NCI-H1092 (cell line): ENCODE results near the gene CRIM1.

Source experiments
- DNase-seq: peaks from one replicate; lab custom pipeline; 2025; lab: John Stamatoyannopoulos, UW

Gene CRIM1

DNA sequence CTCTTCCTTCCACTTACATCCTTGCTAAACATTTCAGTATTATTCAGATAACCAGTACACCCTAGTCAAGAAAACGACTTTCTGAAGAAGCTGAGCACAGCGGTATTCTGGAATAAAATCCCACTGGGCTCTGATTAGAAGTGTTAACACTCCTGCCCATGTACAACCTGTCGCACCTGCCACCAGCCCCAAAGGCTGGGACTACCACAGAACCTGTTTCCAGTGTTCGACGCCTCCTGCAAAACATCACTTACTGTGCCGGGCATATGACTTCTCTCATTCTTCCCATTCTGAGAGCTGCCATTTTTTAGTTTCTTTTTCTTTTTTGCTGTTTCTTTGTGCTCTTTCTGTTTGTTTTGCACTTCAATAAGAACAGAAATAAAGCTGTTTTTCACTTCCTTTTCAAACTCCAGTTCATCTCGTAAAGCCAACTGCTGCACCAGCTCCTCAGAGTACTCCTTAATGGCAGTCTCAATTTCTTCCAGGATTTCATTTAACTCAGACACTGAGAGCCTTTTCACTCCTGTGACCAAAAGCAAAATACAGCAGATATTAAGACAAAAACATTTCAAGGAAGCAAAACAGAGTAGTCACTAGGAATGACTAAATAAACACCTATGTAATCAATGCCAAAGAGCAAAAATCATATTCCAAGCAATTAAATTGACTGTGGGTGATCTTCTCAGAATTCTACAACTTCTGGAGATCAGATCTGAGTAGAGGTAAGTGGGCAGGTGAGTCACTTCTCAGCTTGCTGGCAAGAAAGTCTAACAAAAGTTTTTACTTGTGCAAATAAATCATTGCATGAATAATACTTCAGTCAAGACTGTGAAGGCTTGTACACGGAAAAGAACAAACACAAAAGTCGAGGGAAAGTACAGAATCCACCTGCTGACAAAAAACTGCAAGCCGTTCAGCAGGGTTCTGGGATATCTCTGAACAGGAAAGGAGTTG, 223.0 kb downstream of the CRIM1 start:
- DNase-seq, result no peak

DNA sequence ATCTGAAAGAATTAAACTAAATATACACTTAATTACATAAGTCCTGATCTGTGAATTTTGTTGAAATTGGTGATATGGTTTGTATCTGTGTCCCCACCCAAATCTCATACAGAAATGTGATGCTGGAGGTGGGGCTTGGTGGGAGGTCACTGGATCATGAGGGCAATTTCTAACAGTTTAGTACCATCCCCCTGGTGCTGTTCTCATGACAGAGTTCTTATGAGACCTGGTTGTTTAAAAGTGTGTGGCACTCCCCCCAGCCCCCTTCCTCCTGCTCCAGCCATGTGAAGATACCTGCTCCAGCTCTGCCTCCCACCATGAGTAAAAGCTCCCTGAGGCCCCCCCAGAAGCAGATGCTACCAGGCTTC, 223.7 kb downstream of the CRIM1 start:
- DNase-seq, result no peak

DNA sequence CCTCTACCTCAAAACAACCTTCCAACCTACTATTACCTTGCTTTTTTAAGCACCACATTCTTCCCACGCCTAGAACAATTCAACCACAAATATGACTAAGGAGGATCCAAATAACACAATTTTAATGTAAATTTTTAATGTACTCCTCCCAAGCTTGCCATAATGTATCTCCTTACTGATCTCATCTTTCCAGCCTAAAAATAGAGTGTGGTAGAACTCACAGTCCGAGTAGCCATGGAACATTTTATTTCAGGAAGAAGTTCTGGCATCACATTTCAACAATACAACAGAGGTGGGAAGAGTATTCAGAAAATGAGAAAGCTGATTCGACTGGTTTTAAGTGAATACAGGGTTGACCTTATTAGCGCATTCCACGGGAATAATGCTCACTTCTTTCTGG, 227.0 kb downstream of the CRIM1 start:
- no peak for DNase-seq

DNA sequence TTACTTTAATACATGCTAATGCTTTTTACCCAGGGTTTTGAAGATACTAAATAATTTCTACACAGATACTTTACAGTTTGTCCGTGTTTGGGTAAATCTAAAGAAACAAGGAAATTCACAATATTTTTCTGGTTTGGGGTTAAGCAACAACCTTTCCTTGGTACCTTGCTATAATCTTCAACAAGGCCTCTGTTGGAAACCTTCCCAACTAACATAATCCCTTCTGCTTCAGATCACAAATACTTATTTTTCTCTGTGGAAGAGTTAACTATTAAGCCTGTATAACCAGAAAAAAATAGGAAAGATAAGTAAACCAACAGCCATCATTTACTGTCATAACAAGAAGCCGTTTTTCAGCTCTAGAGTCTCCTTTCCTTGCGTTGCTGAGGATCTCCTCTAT, 227.4 kb downstream of the CRIM1 start:
- no peak for DNase-seq

DNA sequence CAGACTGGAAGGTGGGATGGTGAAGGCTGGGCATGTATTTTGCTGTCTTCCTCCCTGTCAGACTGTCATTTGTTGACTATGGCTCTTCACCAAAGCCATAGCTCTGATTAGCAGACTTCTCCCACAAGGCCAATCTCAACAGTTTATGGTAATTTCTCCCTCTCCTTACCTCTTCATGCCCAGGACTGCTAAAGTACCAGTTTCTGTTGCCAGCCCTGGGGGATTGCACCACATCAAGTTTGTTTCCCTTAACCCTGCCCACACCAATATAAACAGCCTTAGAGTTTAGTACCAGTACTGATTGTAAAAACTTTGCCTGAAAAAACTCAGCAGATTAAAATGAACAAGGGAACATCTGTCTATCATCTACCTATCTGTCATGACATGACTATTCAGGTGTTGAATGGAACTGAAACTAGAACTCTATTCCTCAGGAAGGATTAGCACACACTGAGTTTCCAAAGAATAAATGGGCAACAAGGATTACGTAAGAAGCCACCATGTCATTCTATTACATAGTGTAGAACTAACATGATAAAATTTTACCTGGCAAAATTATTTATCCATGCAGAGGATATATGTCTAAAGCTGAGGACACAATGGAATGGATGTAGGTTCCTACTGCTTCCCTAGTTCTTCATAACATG, 228.7 kb downstream of the CRIM1 start:
- no peak for DNase-seq

DNA sequence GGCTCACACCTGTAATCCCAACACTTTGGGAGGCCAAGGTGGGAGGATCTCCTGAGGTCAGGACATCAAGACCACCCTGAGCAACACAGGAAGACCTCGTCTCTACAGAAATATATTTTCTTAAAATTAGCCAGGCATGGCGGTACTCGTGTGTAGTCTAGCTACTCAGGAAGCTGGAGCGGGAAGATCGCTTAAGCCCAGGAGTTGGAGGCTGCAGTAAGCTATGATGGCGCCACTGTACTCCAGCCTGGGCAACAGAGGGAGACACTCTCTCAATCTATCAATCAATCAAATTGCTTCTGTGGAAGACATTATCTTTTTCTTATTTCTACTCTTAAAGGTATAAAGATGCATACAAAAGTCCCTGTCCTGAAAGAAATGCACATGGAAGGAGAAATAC, 231.1 kb downstream of the CRIM1 start:
- DNase-seq, result no peak

DNA sequence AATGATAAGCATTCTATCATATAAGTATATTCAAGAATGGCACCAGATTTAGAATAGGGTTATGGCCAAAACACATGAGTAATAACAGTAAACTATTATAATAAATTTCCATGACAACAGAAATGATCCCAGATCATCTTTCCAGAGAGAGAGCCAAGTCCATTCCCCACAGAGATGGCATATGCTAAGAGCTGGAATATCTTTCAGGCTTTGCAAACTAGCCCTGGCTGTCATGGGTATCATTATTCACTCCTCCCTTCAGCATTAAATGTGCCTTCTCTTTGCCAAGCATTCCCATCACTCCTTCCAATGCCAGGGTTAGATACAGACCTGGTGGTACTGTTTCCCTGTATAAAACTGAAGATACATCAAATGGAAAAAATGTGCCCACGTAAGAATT, 231.5 kb downstream of the CRIM1 start:
- DNase-seq, result no peak

DNA sequence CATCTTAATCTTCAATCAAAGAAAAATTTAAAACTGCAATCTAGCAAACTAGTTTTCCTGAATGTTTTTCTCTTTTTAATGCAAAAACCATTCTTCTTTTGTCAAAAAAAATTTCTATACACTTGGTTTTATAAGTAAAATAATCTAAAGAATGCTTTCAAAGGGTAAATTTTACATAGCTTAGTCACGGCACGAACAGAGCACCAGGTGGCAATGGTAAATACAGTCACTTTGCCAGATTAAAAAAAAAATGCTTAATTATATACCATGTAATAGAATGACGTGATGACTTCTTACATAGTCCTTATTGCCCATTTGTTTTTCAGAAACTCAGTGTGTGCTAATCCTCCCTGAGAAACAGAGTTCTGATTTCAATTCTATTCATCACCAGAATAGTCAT, 232.0 kb downstream of the CRIM1 start:
- no peak for DNase-seq

DNA sequence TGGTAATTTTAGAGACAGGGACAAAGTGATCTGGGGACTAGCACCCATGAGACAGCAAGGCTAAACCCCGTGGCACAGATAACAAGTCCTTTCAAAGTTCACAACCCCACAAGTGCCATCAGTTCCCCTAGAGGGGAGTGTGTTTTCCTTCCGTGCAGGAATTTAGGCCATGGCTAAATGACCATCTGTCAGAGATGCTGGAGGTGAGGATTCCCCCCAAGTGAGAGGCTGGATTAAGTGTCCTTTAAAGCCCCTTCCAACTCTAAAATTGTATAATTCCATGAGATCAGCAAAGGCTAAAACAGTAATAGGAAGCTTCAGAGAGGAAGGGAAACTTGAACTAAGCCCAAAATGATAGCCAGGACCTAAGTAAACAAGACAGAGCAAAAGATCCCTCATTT, 233.7 kb downstream of the CRIM1 start:
- no peak for DNase-seq

DNA sequence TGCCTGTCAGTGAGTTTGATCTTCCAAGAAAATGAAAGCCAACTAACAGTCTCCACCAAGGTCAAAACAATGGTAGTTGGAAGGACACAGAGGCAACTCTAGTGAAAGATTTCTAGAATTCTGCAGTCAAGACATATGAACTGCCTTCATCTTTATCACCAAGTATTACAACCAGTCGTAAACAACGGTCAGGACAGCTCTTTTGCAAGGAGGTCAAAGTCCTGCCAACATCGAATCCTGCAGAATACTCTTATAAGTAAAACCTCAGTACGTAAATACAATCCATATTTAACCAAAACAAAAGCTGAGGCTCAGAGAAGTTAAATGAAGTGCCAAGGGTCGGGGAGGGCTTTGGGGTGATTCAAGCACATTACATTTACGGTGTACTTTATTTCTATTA, 239.3 kb downstream of the CRIM1 start:
- no peak for DNase-seq

DNA sequence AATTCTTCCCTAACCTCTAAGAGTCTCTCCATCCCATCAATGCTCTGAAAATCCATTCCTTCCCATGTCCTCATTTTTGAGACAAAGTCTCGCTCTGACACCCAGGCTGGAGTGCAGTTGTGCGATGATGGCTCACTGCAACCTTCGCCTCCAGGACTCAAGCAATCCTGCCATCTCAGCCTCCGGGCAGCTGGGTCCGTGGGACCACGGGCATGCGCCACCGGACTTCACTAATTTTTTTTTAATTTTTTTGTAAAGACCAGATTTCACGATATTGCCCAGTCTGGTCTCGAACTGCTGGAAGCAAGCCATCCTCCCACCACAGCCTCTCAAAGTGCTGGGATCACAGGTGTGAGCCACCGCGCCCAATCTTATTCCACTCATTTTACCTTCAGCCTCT, 240.8 kb downstream of the CRIM1 start:
- no peak for DNase-seq

DNA sequence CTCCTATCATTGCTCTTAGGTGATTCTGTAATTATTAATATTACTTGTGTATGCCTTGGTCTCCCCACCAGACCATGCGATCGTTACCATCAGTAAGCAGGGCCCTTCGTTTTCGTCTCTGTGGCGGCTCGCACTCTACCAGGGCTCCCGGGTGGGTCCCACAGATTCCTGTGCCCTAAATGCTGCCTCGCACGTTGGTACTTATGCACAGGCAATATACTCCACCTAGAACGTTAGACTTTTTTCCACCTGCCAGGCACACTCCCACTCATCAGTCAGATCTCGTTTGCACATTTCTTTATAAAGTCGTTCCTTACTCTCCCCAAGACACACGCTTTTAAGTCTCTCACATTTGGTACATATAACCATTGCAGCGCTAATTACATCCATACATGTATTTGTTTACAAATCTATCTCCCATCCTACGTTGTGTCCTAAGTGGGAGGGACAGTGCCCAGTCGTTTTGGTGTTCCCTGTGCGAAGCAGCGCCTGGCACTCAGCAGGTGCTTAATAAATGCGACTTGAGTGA, 241.5 kb downstream of the CRIM1 start:
- no peak for DNase-seq

DNA sequence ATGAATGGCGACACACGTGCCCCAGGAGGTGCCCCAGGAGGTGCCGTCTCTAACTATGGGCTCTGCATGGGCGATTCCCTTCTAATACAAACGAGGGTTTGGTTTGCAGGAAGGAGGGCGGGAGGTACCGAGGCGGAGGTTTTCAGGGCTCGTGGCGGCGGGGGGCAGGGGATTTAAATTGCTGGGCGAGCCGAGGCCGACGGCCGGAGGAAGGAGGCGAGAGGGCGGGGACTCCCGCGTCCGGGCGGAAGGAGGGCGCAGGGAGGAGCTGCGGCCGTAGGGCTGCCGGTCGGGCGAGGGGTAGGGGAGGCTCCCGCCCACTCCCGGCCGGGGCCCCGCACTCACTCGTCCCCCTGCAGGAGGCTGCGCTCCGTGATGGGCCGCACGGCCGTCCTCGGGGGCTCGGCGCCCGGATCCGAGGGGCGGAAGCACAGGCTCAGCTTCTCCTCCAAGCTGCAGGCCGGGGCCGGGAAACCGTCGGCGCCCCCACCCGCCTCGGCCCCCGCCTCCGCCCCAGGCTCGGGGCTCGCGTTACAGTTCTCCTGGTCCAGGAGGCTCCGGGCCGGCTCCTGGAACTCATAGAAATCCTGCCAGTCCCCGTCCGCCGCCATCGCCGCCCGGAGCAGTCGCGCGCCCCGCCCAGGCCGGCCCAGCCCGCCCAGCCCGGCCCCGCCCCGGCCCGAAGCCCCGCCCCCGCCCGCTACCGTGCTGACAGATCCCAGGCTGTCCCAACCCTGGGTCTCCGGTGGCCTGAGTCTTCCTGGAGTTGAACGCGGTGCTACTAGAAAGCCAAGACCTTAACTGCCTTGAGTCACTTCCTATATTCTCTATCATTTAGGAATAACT, 242.2 kb downstream of the CRIM1 start, which contains the start of gene FEZ2:
TSS of gene FEZ2 (minus strand) at position 637 of the 846 bp plus-strand sequence. CDS start at position 611, 26 bp downstream.
- peak; percentile 12 for DNase-seq
